GM13977 (cell line): Measurements from ENCODE around the gene EFNA1.
"Not testable (repeated sequence)": the region's sequence is repeated elsewhere in the genome, so short reads cannot be mapped to it uniquely, and the experiment has no call there.

Experiments used
- DNase-seq: peaks from one replicate; pipeline ENCODE4 v3.0.0; 2012; ENCODE audit warnings: low spot score
- CTCF ChIP-seq: IDR thresholded peaks from 2 replicates; pipeline ENCODE4 v1.5.1; 2012; ENCODE audit warnings: mild to moderate bottlenecking, control low read depth; ENCODE audit not compliant: insufficient read depth; ENCODE audit errors: extremely low read depth, missing control alignments
- in situ Hi-C: fragments of 300-500 bp; cut with MboI; formaldehyde crosslinking; loops from one replicate; pipeline ENCODE4 v1.12.0; 2022; ENCODE audit warnings: low sequenced_read_pairs, low pct_unique_long_range_greater_than_20kb, mixed read lengths, inconsistent platforms; ENCODE audit not compliant: unreplicated experiment

EFNA1 gene

GRCh38 chr1:155141749-155142148 lies 14.1 kb downstream of the EFNA1 start:
- in situ Hi-C loops, result no loop called here
- no peak for TF ChIP-seq CTCF
- no peak for DNase-seq

DNA sequence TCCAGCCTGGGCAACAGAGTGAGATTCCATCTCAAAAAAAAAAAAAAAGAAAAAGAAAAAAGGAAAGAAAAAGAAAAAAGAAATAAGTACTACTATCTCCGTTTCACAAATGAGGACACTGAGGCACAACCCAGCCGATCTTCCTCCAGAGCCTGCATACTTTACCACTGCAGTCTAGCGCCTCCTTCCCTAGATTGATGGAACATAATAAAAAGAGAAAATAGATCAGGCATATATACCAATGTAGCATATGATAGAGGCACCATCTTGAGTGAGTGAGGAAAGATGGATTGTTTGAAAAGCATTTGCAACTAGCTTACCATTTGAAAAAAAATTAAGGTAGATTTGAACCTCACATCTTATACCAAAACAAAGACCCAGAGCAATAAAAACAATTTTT lies 17.8 kb downstream of the EFNA1 start:
- in situ Hi-C loops, result no loop called here
- no peak for TF ChIP-seq CTCF
- DNase-seq, result no peak

GRCh38 chr1:155155996-155156643 lies 28.4 kb downstream of the EFNA1 start:
- DNase-seq, in situ Hi-C loops: not testable (repeated sequence)

- in situ Hi-C loops, result no loop called here
- no peak for TF ChIP-seq CTCF
- DNase-seq, result no peak
Observed at GRCh38 chr1:155158991-155159390, 31.3 kb downstream of the EFNA1 start.

GRCh38 chr1:155160128-155160527 lies 32.5 kb downstream of the EFNA1 start:
- in situ Hi-C loops, result no loop called here
- TF ChIP-seq CTCF, result no peak
- DNase-seq, result no peak

GRCh38 chr1:155162631-155163030 lies 35.0 kb downstream of the EFNA1 start:
- in situ Hi-C loops, DNase-seq: not testable (repeated sequence)

- in situ Hi-C loops, DNase-seq: not testable (repeated sequence)
Observed at GRCh38 chr1:155163785-155164184, 36.1 kb downstream of the EFNA1 start.

DNA sequence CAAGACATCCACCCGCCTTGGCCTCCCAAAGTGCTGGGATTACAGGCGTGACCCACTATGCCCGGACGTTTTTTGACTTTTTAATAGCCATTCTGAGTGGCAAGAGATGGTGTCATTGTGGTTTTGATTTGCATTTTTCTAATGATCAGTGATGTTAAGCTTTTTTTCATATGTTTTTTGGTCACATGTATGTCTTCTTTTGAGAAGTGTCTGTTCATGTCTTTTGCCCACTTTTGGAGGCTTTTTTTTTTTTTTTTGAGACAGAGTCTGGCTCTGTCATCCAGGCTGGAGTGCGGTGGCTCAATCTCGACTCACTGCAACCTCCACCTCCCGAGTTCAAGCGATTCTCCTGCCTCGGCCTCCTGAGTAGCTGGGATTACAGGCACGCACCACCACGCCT lies 36.9 kb downstream of the EFNA1 start:
- in situ Hi-C loops, result loop anchor here (5.0 kb wide), 1 partner anchor 72 kb away; no protein-coding TSS in a partner anchor
- not testable (repeated sequence) for DNase-seq

GRCh38 chr1:155166051-155166470 lies 38.4 kb downstream of the EFNA1 start:
- in situ Hi-C loops, result loop anchor here (5.0 kb wide), 1 partner anchor 74 kb away; no protein-coding TSS in a partner anchor
- no peak for DNase-seq
- no peak for TF ChIP-seq CTCF
